ENCODE data around the gene RAF1.
"Not testable (repeated sequence)": the region's sequence is repeated elsewhere in the genome, so short reads cannot be mapped to it uniquely, and the experiment has no call there.

- TF ChIP-seq TAF1 (IDR thresholded peaks at IDR 0.05; ENCODE audit: borderline replicate concordance, low read depth, low read length); POLR2A (IDR thresholded peaks at IDR 0.05; ENCODE audit: low read depth, low read length); POLR2AphosphoS5 (IDR thresholded peaks at IDR 0.05; ENCODE audit: low read depth, low read length): not testable (repeated sequence)
Measured at GRCh38 chr3:12630843-12631242, 33.1 kb downstream of the RAF1 start.
